Measurements from ENCODE around the gene CFP. TPM values are rescaled to one million over a fixed set of nuclear protein-coding genes. Genes with fewer than 3 reads are reported as not detected.

Gene CFP
- total and polyA plus RNA-seq, 4 donors = 3.1 to 6.0 (median 4.5) TPM

DNA sequence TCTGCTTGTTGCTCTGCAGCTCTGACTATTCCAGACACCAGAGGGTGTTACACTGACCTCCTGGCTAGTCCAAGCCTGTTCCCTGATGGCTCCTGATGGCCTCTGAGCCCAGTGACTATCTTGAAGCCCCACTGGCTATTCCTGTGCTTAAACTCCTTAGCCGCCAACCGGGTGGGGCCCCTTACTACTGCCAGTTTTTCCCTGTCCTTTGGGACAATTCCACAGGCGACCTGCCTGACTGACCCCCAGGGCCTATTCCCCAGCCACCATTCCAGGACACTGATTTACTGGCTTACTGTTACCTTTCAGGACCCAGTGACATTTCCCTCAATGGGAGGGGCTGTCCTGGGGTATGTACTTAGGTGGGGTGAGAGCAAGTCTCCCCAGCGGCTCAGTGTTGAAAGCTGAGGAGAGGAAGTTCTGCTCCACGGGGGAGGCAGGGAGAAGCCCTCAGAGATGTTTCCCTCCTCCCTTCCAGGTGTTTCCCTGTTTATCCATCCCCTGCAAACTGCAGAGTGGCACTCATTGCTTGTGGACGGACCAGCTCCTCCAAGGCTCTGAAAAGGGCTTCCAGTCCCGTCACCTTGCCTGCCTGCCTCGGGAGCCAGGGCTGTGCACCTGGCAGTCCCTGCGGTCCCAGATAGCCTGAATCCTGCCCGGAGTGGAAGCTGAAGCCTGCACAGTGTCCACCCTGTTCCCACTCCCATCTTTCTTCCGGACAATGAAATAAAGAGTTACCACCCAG is 43.5 kb downstream of the CFP start:
- Histone ChIP-seq H3K9me3 (ENCODE audit: control insufficient read depth, low read length) (no peaks in the 10 kb centered on the region), H3K36me3 (ENCODE audit: control insufficient read depth in 1 of 2, insufficient read depth in 2 of 2, low read length in 1 of 2) (no peaks in the 10 kb centered on the region), H3K27ac (ENCODE audit: low read depth in 1 of 2, low read length in 2 of 2) (no peak overlapping the region), H3K4me1 (ENCODE audit: control insufficient read depth in 1 of 2, insufficient read depth in 2 of 2, low read length in 2 of 2) (no peaks in the 10 kb centered on the region), H3K27me3 (ENCODE audit: control insufficient read depth in 1 of 2, insufficient read depth in 2 of 2, low read length in 1 of 2) (no peaks in the 10 kb centered on the region), H3K4me3 (ENCODE audit: low read length in 2 of 2) (no peak overlapping the region)
- DNase-seq = no peak
- intact Hi-C loops (cut with DNase I) = loop anchor here in 1 of 2 donors (10.0 kb wide), 1 partner anchor 59 kb away; no protein-coding TSS in a partner anchor
- ATAC-seq (ENCODE audit: low FRiP score) = no peak
- WGBS, 2 donors = 69 to 71% methylated on average over 11 of the region's 11 CpGs

DNA sequence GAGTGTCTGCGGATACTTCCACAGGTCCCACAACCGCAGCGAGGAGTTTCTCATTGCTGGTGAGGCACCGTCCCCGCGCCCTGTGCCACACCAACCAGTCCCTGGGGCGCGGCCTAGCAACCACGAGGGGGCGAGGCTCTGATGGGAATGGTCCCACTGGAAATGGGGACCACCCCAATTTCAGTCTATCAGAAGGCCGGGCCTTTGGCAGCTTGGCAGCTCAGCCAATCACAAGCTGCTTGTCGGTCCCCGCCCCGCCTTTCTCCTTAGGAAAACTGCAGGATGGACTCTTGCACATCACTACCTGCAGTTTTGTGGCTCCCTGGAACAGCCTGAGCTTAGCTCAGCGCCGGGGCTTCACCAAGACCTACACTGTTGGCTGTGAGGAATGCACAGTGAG is 44.5 kb downstream of the CFP start:
- DNase-seq (no peak), ATAC-seq (ENCODE audit: low FRiP score) (no peak)
- H3K4me1 ChIP-seq (ENCODE audit: control insufficient read depth in 1 of 2, insufficient read depth in 2 of 2, low read length in 2 of 2) = no peaks in the 10 kb centered on the region
- no peaks in the 10 kb centered on the region for H3K27me3 ChIP-seq (ENCODE audit: control insufficient read depth in 1 of 2, insufficient read depth in 2 of 2, low read length in 1 of 2)
- H3K27ac ChIP-seq (ENCODE audit: low read depth in 1 of 2, low read length in 2 of 2) = peak overlapping the region in 1 of 2 donors; percentile 29
- 61 to 70% methylated on average over 16 of the region's 16 CpGs for WGBS, 2 donors
- intact Hi-C loops (cut with DNase I) = loop anchor here in 1 of 2 donors (10.0 kb wide), 1 partner anchor 60 kb away; no protein-coding TSS in a partner anchor
- H3K4me3 ChIP-seq (ENCODE audit: low read length in 2 of 2) = no peak overlapping the region
- no peaks in the 10 kb centered on the region for H3K36me3 ChIP-seq (ENCODE audit: control insufficient read depth in 1 of 2, insufficient read depth in 2 of 2, low read length in 1 of 2)
- H3K9me3 ChIP-seq (ENCODE audit: control insufficient read depth, low read length) = no peaks in the 10 kb centered on the region

DNA sequence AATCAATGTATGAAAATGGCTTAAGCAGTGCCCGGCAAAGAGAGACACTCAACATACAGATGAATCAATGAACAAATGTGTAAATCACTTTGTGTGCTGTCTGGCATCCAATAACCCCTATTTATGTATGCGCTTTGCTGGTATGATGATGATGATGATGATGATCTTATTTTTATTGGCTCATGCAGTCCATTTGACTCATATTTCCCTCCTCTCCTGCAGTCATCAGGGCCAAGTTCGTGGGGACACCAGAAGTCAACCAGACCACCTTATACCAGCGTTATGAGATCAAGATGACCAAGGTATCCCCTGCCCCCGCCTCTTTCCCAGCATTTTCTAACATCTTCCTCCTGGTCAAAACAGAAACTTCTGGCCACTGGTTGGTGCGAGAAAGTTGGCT is 45.0 kb downstream of the CFP start:
- Histone ChIP-seq H3K27ac (ENCODE audit: low read depth in 1 of 2, low read length in 2 of 2) (peak overlapping the region in 1 of 2 donors; percentile 29), H3K4me1 (ENCODE audit: control insufficient read depth in 1 of 2, insufficient read depth in 2 of 2, low read length in 2 of 2) (no peaks in the 10 kb centered on the region), H3K27me3 (ENCODE audit: control insufficient read depth in 1 of 2, insufficient read depth in 2 of 2, low read length in 1 of 2) (no peaks in the 10 kb centered on the region), H3K9me3 (ENCODE audit: control insufficient read depth, low read length) (no peaks in the 10 kb centered on the region), H3K4me3 (ENCODE audit: low read length in 2 of 2) (no peak overlapping the region), H3K36me3 (ENCODE audit: control insufficient read depth in 1 of 2, insufficient read depth in 2 of 2, low read length in 1 of 2) (no peaks in the 10 kb centered on the region)
- no peak for ATAC-seq (ENCODE audit: low FRiP score)
- no peak for DNase-seq
- intact Hi-C loops (cut with DNase I) = loop anchor here in 1 of 2 donors (10.0 kb wide), 1 partner anchor 60 kb away; no protein-coding TSS in a partner anchor
- WGBS, 2 donors = 70 to 74% methylated on average over 6 of the region's 6 CpGs

DNA sequence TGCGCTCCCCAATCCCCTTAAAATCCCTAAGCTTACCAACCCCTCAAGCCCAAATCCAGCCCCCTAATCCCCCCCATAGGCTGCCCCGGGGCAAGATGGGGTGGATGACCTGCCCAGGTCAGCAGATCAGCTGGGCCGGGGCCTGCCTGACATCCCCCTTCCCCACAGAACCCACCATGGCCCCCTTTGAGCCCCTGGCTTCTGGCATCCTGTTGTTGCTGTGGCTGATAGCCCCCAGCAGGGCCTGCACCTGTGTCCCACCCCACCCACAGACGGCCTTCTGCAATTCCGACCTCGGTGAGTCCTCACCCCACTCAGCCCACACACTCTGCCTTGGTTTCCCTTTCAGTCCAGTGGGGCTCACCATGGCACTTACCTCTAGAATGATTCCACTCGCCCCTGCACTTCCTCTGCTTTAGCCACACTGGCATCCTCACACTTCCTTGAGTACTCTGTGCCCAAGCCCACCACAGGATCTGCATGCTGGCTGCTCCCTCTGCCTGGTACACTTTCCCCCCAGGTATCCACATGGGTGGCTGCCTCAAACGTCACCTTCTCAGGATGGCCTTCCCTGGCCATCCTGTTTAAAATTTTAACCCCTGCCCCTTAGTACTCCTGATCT is 46.4 kb downstream of the CFP start:
- H3K9me3 ChIP-seq (ENCODE audit: control insufficient read depth, low read length) = no peaks in the 10 kb centered on the region
- DNase-seq (no peak), ATAC-seq (ENCODE audit: low FRiP score) (no peak)
- H3K36me3 ChIP-seq (ENCODE audit: control insufficient read depth in 1 of 2, insufficient read depth in 2 of 2, low read length in 1 of 2) = no peaks in the 10 kb centered on the region
- H3K27me3 ChIP-seq (ENCODE audit: control insufficient read depth in 1 of 2, insufficient read depth in 2 of 2, low read length in 1 of 2) = no peaks in the 10 kb centered on the region
- peak overlapping the region in 1 of 2 donors; percentile 34 for H3K4me3 ChIP-seq (ENCODE audit: low read length in 2 of 2)
- H3K4me1 ChIP-seq (ENCODE audit: control insufficient read depth in 1 of 2, insufficient read depth in 2 of 2, low read length in 2 of 2) = no peaks in the 10 kb centered on the region
- intact Hi-C loops (cut with DNase I) = loop anchor here in 1 of 2 donors (10.0 kb wide), 1 partner anchor 61 kb away; no protein-coding TSS in a partner anchor
- H3K27ac ChIP-seq (ENCODE audit: low read depth in 1 of 2, low read length in 2 of 2) = peak overlapping the region in 1 of 2 donors; percentile 67
- WGBS, 2 donors = 52 to 70% methylated on average over 8 of the region's 8 CpGs

DNA sequence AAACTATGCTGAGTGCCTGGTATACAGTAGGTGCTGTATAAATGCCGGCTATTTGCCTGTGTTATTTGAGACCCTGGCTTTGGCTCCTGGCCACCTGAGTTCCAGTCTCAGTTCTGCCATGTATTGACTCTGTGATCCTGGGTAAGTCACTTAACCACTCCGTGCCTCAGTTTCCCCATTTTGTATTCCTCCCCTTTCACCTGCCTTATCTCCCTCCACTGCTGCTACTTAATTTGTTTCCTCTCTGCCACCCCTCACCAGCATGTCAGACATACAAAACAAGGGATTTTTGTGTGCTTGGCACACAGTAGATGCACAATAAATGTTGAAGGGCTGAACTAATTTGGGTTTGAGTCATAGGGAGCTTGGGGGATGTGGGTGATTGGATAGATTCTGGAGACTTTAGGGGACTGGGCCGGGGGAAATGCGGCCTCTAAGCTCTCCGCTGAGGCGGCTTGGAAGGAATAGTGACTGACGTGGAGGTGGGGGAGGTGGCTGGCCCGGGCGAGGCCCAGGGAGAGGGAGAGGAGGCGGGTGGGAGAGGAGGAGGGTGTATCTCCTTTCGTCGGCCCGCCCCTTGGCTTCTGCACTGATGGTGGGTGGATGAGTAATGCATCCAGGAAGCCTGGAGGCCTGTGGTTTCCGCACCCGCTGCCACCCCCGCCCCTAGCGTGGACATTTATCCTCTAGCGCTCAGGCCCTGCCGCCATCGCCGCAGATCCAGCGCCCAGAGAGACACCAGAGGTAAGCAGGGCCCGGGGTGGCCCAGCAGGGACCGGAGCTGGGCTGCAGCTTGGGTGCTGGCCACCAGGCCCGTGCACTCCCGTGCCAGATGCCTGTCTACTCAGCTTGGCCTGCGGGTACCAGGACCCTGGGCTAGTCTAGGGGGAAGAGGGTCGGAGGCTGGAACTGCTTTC is 47.7 kb downstream of the CFP start, which contains the start of gene TIMP1:
TSS of gene TIMP1 (plus strand) at position 706 of the 917 bp plus-strand sequence. CDS start 980 bp downstream, outside the sequence.
- Histone ChIP-seq H3K27ac (ENCODE audit: low read depth in 1 of 2, low read length in 2 of 2) (peak within 1 kb of the TSS; percentile 77 to 86), H3K9me3 (ENCODE audit: control insufficient read depth, low read length) (no peaks in the 10 kb centered on the region), H3K4me1 (ENCODE audit: control insufficient read depth in 1 of 2, insufficient read depth in 2 of 2, low read length in 2 of 2) (no peaks in the 10 kb centered on the region), H3K4me3 (ENCODE audit: low read length in 2 of 2) (peak within 1 kb of the TSS; percentile 16 to 48), H3K36me3 (ENCODE audit: control insufficient read depth in 1 of 2, insufficient read depth in 2 of 2, low read length in 1 of 2) (no peaks in the 10 kb centered on the region), H3K27me3 (ENCODE audit: control insufficient read depth in 1 of 2, insufficient read depth in 2 of 2, low read length in 1 of 2) (no peaks in the 10 kb centered on the region)
- DNase-seq = peak; percentile 95 to 97
- WGBS, 2 donors = 3 to 22% methylated on average over 26 to 28 of the region's 28 CpGs
- intact Hi-C loops (cut with DNase I) = loop anchor here in 1 of 2 donors (10.0 kb wide), 1 partner anchor 63 kb away; no protein-coding TSS in a partner anchor
- ATAC-seq (ENCODE audit: low FRiP score) = peak; percentile 91

DNA sequence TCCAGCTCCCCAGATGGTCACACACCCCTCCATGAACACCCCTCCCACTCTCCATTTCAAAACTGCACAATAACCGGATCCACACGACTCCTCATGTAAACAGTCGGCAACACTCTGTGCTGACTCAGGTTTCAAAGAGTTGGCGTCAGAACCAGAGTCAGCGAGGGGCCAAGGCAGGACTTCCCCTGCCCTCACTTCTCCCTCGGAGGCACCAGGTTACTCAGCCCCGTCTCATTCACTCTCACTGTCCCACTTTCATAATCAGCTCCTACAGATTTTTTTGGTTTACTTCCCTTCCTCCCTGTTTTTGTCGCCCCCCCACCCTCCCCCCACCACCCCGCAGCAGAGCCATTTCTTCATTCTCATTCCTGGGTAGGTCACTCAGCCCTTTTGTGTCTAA is 50.2 kb downstream of the CFP start:
- peak in 1 of 2 donors; percentile 72 for DNase-seq
- ATAC-seq (ENCODE audit: low FRiP score) = no peak
- 68 to 69% methylated on average over 9 of the region's 9 CpGs for WGBS, 2 donors

DNA sequence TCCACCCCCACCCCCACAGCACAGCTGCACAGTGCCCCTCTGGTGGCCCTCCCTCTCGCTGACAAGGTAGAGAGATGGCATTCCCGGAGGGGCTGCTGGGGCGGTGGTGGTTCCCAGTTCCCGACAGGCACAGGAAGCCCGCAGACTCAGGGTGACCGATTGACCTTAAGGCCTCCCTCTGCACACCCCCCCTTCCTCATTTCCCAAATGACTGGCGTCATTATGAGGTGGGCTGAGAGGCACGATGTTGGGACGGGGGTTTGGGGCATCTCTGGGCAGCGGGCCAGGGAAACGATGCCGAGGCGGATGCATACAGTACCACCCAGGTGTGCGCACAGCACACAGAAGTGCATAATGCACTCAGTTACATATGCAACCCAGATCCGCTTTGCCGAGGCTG is 51.0 kb downstream of the CFP start:
- 56 to 59% methylated on average over 16 of the region's 16 CpGs for WGBS, 2 donors
- H3K27ac ChIP-seq (ENCODE audit: low read depth in 1 of 2, low read length in 2 of 2) = no peak overlapping the region
- H3K9me3 ChIP-seq (ENCODE audit: control insufficient read depth, low read length) = no peaks in the 10 kb centered on the region
- no peak overlapping the region for H3K4me3 ChIP-seq (ENCODE audit: low read length in 2 of 2)
- no peak for DNase-seq
- no peaks in the 10 kb centered on the region for H3K4me1 ChIP-seq (ENCODE audit: control insufficient read depth in 1 of 2, insufficient read depth in 2 of 2, low read length in 2 of 2)
- intact Hi-C loops (cut with DNase I) = no loop called here
- no peaks in the 10 kb centered on the region for H3K36me3 ChIP-seq (ENCODE audit: control insufficient read depth in 1 of 2, insufficient read depth in 2 of 2, low read length in 1 of 2)
- no peak for ATAC-seq (ENCODE audit: low FRiP score)
- H3K27me3 ChIP-seq (ENCODE audit: control insufficient read depth in 1 of 2, insufficient read depth in 2 of 2, low read length in 1 of 2) = no peaks in the 10 kb centered on the region

More for the DNA sequence above, 50.2 kb downstream of the CFP start:
- no peak overlapping the region for H3K4me3 ChIP-seq (ENCODE audit: low read length in 2 of 2)
- H3K36me3 ChIP-seq (ENCODE audit: control insufficient read depth in 1 of 2, insufficient read depth in 2 of 2, low read length in 1 of 2) = no peaks in the 10 kb centered on the region
- no peaks in the 10 kb centered on the region for H3K27me3 ChIP-seq (ENCODE audit: control insufficient read depth in 1 of 2, insufficient read depth in 2 of 2, low read length in 1 of 2)
- no peaks in the 10 kb centered on the region for H3K4me1 ChIP-seq (ENCODE audit: control insufficient read depth in 1 of 2, insufficient read depth in 2 of 2, low read length in 2 of 2)
- no peak overlapping the region for H3K27ac ChIP-seq (ENCODE audit: low read depth in 1 of 2, low read length in 2 of 2)
- no peaks in the 10 kb centered on the region for H3K9me3 ChIP-seq (ENCODE audit: control insufficient read depth, low read length)
- intact Hi-C loops (cut with DNase I) = no loop called here

DNA sequence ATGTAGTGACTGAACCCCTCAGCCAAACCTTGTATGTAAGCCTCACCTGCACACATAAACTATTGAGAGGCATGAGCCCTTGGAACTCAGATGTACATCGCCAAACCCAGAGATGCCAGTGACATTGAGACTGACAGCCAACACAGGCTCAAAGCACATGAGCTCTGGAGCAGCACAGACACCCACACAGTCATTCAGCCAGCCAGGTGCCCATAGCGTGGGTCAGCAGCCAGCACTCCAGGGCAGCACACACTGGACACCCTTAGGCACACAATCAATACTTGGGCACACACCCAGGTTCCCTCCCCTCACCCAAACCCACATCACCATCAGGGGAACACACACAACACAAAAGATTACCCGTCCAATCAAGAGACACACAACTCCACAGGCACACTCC is 51.8 kb downstream of the CFP start:
- WGBS, 2 donors = 15 to 46% methylated on average over 3 of the region's 3 CpGs
- ATAC-seq (ENCODE audit: low FRiP score) (no peak), DNase-seq (no peak)
- intact Hi-C loops (cut with DNase I) = no loop called here
- Histone ChIP-seq H3K4me3 (ENCODE audit: low read length in 2 of 2) (no peak overlapping the region), H3K36me3 (ENCODE audit: control insufficient read depth in 1 of 2, insufficient read depth in 2 of 2, low read length in 1 of 2) (no peaks in the 10 kb centered on the region), H3K27ac (ENCODE audit: low read depth in 1 of 2, low read length in 2 of 2) (no peak overlapping the region), H3K27me3 (ENCODE audit: control insufficient read depth in 1 of 2, insufficient read depth in 2 of 2, low read length in 1 of 2) (no peaks in the 10 kb centered on the region), H3K9me3 (ENCODE audit: control insufficient read depth, low read length) (no peaks in the 10 kb centered on the region), H3K4me1 (ENCODE audit: control insufficient read depth in 1 of 2, insufficient read depth in 2 of 2, low read length in 2 of 2) (no peaks in the 10 kb centered on the region)
